Stimulated activated CD8-positive, alpha-beta memory T cell treated with anti-CD3 and anti-CD28 coated beads, Interleukin-4, amount 100 ng/mL, for 4 hours (primary cell): ENCODE data around the gene SNX21.
"Not testable (repeated sequence)": the region's sequence is repeated elsewhere in the genome, so short reads cannot be mapped to it uniquely, and the experiment has no call there.

Source experiments
- DNase-seq, 2 donors: peaks; one replicate each; pipeline ENCODE4 v3.0.0-alpha.2; 2020; ENCODE audit warnings: low read depth in 2 of 2, low spot score in 1 of 2

SNX21 gene

DNA sequence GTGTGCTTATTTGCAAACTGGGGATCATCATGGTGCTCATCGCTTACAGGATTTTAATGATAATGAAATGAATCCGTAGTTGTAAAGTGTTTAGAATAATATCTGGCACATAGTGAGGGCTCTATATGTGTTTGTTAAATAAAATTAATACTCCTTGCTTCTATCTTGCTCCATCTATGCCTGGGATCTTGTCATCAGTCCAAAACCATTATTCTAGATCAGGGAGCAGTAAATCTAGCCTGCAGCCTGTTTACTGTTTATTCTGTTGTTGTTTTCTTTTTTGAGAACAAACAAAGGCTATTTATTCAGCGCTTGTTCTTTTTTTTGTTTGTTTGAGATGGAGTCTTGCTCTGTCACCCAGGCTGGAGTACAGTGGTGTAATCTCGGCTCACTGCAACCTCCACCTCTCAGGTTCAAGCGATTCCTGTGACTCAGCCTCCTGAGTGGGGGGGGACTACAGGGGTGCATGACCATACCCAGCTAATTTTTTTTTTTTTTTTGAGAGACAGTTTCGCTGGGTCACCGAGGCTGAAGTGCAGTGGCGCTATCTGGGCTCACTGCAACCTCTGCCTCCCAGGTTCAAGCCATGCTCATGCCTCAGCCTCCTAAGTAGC, 15.5 kb downstream of the SNX21 start:
- no peak for DNase-seq

DNA sequence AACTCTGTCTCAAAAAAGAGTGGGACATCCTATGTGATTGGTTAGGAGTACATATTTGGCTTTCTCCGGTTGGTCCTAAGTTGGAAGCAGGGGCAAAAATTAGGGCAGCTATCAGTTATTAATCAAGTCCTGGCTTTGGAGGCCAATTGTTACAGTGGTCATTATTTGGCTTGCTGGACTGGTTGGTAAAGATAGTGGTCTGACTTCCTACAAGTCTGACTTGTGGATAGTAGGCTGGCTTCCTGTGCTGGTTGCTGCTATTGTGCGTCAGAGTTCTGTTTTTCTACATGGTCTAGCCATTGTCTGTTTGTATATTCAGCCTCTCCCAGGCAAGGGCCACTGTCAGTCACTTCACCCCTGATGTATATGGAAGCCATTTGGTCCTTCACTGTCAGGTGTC, 16.6 kb downstream of the SNX21 start:
- no peak for DNase-seq

DNA sequence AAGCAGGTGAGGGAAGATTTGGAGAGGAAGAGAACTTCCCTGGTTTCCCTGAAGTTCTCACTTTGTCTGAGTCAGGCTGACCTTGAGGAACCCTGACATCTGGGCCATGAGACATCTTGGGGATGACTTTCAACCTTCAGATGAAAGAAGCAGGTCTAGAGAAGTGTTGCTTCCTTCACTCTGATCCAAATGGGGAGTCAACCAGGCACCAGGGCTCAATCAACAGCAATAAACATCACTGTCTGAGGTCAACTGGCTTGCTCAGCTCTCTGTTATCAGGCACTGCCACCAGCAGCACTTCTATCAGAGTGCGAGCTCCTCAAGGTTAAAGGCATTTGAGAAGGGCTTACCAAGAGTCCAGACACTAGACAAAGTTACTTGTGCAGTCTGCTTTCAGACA, 17.3 kb downstream of the SNX21 start:
- no peak for DNase-seq

DNA sequence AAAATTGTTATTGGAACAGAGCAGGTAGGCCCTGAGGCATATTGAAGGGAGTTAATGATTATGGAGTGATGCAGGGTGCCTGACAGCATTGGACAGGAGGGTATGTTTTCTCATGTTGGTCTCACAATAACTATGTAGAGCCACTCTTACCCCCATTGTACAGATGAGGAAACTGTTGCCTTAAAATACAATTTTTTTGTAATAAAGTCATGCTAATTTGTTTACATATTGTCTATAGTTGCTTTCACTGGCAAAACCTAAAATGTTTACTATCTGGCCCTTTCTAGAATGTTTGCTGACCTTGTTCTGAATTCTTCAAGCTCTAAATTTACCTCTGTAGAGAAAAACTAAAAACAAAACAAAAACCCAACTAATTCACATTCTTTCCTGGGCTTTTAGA, 17.9 kb downstream of the SNX21 start:
- no peak for DNase-seq

DNA sequence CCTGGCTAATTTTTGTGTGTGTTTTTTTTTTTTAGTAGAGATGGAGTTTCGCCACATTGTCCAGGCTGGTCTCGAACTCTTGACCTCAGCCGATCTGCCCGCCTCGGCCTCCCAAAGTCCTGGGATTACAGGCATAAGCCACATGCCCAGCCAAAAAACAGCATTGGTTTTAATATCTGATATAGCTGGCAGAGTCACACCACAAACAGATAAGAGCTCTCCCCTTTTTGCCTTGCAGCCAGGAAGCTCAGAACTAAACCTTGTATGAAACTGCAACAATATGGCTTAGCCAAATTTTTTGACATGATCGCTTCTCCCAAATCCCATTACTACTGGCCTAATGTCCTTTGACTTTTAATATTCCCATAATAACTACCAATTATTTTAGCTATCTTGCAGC, 18.7 kb downstream of the SNX21 start:
- DNase-seq = no peak

DNA sequence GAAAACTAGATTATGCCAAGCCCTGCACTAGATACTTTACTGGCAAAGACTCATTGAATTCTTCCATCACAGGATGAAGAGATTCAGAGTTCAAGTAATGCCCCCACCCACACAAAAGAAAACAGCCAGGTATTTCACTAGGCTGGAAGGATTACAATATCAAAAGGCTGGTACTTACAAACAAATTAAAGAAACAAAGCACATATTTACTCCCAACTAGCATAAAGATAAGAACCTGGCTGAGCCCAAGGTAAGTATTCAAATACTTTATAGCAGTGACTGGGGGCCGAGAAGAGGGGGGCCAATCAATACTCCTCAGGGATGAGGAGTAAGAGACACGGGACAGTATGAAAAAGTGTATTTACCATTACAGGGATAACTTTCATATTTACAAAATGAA, 19.9 kb downstream of the SNX21 start:
- no peak for DNase-seq

DNA sequence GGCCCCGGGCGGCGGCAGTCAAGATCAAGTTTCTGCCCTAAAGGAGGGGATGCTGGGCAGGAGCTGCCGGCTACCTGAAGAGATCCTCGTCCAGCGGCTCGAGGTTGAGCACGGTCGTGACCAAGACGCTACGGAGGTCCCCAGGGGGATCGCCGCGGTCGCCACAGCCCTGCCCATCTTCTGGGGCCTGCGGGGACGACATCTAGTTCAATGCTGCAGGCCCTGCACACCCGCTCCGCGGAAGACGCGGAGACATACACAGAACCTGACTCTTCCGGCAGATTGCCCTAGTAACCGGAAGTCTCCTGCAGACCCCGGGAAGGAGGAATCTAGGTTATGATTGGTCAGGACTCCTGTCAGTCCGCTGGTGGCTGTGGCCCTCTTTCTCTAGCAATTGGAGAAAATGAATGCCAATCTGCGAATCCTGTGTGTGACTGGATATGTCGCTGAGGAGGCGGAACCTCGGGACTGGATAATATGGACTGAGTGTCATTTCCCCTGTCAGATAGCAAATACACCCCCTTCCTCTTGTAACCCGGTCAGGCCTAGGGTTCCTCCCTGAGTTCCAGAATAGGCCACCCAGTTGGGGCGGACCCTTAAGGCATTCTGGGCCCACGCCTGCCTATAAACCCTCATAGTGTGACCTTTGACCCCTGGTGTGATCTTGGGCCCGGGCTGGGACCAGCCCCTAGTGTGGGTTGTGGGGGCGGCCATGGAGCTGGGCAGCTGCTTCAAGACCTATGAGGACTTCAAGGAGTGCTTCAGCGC, 23.7 kb downstream of the SNX21 start, which contains the start of the genes ACOT8 and ZSWIM3:
Gene ACOT8, minus strand, starts transcription at position 279 of the 768 bp plus-strand sequence. Its CDS starts 77 bp downstream, at position 202.
Gene ZSWIM3, plus strand, starts transcription at position 501 of the 768 bp plus-strand sequence. Its CDS starts 212 bp downstream, at position 713.
- DNase-seq = peak; percentile 81

DNA sequence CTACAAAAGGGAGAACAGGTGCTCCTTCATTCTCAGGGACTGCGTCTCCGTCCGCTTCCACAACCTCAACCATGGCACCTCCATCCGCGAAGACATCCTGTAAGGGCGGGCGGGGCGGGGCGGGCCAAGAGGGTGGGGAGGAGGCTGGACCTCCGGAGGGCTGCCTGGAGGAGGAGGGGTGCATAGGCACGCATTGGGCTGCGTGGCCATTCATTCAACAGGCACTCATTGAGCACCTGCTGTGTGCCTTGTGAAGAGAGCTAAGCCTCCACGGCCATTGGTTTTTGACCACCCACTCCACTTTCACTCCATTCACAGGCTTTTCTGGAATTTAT, 24.2 kb downstream of the SNX21 start:
- no peak for DNase-seq

DNA sequence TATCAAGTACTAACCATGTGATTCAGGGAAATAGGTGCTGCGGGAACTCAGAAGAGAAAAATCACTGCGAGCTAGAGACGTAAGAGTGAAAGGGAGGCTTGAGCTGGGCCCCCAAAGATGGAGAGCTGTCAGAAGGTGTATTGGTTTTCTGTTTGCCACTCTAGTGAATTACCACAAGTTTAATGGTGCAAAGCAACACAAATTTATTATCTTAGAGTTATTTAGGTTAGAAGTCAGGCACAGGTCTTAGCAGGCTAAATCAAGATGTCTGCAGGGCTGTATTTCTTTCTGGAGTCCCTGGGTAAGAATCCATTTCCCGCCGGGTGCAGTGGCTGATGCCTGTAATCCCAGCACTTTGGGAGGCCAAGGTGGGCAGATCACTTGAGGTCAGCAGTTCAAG, 26.3 kb downstream of the SNX21 start:
- no peak for DNase-seq

DNA sequence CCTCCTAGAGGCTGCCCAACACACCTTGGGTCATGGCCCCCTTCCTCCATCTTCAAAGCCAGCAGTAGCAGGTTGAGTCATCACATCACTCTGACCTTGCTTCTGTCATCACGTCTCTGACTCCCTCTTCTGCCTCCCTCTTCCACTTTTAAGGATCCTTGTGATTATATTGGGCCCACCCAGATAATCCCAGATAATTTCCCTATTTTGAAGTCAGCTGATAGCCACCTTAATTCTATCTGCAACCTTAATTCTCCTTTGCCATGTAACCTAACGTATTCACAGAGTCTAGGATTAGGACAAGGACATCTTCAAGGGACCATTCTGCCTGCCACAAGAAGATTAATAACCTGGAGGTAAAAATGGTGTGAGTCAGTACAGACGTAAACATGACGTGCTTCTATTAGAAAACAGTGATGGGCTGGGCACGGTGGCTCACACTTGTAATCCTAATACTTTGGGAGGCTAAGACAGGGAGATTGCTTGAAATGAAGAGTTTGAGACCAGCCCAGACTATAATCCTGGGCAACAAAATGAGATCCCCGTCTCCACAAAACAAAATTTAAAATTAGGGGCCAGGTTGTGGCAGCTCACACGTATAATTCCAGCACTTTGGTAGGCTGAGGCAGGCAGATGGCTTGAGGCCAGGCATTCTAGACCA, 27.1 kb downstream of the SNX21 start:
- DNase-seq = no peak

DNA sequence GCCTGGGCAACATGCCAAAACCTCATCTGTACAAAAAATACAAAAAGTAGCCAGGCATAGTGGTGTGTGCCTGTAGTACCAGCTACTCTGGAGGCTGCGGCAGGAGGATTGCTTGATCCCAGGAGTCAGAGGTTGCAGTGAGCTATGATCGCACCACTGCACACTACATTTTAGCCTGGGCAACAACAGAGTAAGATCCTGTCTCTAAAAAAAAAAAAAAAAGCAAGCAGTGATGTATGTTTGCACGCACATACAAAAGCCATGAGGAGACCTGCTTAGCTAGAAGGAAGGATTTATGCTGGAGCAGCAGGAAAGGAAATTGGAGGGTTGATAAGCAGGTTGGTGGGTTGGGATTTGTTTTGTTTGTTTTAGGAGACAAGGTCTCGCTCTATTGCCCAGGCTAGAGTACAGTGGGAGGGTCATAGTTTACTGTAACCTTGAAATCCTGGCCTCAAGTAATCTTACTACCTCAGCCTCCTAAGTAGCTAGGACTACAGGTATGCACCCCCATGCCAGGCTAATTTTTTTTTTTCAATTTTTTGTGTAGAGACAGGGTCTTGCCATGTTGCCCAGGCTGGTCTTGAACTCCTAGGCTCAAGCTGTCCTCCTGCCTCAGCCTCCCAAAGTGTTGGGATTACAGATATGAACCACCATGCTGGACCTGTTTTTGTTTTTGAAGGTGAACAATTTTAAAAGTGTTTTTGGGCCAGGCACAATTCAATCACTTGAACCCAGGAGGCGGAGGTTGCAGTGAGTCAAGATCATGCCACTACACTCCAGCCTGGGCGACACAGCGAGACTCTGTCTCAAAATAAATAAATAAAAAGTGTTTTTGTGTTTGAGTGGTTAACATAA, 27.8 kb downstream of the SNX21 start:
- DNase-seq = no peak

DNA sequence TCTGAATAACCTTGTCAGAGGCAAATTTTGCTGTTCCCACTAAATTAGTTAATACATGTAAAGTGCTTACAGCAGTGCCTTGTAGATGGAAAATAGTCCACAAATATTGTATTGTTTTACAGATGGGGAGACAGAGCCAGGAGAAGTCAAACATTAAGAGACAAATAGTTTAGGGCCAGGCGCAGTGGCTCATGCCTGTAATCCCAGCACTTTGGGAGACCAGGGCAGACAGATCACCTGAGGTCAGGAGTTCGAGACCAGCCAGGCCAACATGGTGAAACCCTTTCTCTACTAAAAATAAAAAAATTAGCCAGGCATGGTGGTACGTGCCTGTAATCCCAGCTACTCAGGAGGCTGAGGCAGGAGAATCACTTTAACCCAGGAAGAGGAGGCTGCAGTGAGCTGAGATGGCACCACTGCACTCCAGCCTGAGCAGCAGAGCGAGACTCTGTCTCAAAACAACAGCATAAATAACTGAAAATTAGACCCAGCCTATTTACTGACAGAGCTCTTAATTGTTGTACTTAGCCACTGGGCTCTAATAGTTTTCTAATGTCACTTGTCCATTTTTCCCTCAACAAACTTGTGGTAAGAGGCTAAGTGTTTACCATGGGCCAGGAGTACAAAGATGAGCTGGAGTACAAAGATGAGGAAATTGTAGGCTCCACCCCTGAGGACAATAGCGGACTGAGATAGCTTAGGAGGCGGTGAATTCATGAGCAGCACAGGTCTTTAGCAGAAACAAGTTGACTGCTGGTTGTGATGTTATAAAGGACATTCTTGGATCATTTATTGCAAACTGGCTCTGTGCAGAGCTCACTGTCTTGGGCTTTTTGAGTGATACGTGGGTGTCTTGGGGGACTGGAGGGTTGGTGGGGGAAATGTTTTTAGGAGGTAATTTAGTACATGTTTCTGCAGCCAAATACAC, 30.2 kb downstream of the SNX21 start:
- no peak for DNase-seq

DNA sequence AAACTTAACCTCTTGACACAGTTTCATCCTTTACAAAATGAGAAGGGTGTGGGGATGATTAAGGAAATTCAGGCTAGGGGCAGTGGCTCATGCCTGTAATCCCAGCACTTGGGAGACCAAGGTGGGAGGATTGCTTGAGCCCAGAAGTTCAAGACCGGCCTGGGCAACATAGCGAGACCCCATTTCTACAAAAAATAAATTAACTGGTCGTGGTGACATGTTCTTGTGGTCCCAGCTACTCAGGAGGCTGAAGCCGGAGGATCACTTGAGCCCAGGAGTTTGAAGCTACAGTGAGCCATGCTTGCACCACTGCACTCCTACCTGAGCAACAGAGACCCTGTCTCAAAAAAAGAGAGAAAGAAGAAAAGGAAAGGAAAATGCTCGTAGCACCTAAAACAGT, 32.9 kb downstream of the SNX21 start:
- DNase-seq = no peak

DNA sequence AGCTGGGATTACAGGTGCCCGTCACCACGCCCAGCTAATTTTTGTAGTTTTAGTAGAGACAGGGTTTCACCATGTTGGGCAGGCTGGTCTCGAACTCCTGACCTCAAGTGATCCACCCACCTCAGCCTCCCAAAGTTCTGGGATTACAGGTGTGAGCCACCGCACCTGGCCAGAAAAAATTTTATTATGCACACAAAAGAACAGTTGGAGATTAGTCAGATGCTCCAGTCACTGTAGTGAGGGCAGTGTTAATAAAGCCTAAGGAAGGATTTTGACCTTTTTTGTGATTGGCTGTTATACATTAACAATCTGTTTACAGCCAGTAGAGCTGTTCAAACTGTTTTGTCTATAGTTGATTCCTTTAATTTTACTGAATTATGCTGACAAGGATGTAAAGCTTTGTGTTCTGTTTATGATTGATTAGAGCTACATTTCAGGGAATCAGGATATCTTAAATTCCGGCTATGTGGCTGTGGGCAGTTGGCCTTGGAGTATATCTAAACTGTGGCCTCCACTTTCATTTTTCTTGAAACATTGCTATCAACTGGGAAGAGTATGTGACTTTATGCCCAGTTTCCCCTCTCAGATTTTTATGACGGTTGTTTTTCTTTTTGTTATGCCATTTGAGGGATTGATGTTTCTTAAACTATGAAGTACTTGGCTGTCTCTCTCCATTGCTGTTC, 33.7 kb downstream of the SNX21 start:
- no peak for DNase-seq

DNA sequence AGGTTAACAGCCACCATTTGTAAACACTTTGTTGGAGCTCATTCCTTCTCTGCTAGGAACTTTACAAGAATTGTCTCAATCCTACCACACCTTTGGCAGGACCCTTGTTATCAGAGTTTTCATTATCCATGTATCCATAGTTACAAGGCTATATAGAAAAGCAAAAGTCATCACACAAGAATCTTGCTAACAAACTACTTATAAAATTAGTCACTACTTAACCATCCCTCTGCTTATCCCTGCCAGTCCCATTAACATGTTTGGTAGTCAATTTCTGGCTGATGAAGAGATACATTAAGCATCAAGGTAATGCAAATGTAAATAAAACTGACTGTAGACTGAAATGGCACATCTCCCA, 34.2 kb downstream of the SNX21 start:
- no peak for DNase-seq

DNA sequence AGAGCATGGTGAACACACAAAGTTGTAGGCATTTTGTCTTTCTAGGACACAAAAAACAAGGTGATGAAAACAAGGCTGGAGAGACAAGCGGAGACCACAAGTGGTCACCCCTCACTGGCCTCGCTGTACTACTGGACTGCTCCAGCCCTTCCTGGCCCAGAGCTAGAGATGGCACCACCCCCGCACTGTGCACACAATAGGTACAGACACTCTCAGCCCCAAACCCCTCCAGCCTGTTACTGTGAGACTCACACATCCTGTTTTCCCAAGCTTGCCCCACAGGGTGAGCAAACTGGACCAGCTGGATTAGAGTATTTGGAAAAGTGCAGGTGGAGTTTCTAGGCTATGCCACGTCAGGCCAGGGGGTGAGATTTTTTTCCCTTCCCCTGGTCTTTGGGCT, 39.0 kb downstream of the SNX21 start:
- DNase-seq = no peak

DNA sequence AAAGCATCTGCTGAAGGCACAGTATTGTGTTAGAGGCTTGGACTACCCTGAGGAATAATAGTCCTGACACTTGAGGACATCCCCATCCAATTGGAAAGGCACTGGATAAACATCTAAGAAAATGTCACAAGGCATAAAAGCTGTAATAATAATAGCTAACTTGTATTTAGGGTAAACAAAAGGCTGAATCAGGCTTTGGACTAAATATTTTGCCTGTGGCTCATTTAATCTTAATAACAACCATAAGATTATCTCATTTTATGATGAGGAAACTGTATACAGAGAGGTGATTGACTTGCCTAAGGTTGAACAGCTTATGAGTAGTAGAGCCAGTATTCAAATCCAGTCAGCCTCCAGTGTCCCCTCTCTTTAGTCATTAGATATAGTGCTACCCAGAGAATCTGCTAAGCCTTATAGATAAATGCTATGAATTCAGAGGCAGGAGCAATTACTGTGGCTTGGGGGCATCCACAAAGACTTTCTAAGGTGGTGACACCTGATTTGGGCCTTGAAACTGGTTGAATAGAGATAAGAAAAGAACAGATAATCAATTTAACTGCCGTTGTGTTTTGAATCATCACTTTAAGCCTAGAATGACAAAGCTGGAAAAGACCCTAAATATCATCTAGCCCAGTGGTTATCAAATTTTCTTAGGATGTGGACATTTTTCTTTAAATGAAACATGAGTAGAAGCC, 40.0 kb downstream of the SNX21 start:
- DNase-seq = no peak

DNA sequence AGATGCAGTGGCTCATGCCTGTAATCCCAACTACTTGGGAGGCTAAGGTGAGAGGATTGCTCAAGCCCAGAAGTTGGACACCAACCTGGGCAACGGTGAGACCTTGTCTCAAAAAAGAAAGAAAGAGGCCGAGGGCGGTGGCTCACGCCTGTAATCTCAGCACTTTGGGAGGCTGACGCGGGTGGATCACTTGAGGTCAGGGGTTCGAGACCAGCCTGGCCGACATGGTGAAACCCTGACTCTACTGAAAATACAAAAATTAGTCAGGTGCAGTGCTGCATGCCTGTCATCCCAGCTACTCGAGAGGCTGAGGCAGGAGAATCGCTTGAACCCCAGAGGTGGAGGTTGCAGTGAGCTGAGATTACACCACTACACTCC, 40.5 kb downstream of the SNX21 start:
- DNase-seq = not testable (repeated sequence)

DNA sequence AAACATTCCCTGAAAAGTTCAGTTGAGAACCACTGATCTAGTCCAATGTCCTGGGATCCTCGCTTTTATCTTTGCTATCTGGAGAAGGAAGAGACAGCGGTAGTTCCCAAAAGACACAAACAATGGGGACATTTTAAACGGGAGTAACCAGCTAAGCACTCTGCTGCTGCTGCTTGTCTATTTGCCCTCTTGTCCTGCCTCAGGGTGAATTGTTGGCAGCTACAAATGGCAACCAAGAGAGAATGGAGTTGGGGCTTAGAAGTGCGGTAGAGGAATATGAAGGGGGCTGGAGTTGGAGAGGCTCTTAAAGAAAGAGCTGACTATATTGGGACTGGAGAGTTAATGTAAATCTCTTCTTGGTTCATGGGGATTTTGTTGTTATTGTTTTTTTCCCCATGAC, 41.0 kb downstream of the SNX21 start:
- DNase-seq = no peak
